ENCODE data around the gene AKT1S1. TPM values are rescaled to one million over a fixed set of nuclear protein-coding genes. Genes with fewer than 3 reads are reported as not detected.

The AKT1S1 gene
- total RNA-seq, 1 experiment from 2014 or later, result 81.5 TPM

DNA sequence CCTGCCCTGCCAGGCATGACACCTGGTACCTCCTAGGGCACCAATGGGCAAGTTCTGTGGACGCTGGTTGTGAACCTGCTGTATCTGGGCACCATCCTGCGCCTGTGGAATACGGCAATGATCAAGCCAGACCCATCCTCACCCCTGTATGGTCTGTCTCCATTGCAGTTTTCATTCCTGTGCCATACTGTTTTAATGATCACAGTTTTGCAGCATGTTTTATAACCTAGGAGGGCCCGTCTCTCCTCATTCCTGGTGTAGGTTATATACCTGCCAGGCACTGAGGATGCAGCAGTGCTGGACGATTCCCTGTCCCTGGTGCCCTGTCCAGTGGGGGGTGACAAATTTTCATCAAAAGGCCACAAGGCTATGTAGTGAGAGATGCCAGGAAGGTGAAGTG lies 5.9 kb upstream of the AKT1S1 start:
- intact Hi-C loops (cut with micrococcal nuclease; ENCODE audit: unreplicated experiment), result no loop called here
- Histone ChIP-seq H3K27ac (ENCODE audit: low read depth, low read length, poor library complexity, severe bottlenecking) (no peak overlapping the region), H3K4me3 (ENCODE audit: low read depth, low read length, poor library complexity, severe bottlenecking) (no peak overlapping the region), H3K4me1 (ENCODE audit: insufficient read depth, low read length, poor library complexity, severe bottlenecking) (peaks cover 10% of the 10 kb centered on the region), H3K36me3 (ENCODE audit: insufficient read depth, low read length, poor library complexity, severe bottlenecking) (peaks cover 51% of the 10 kb centered on the region), H3K9me3 (ENCODE audit: low read depth, low read length, poor library complexity, severe bottlenecking) (peaks cover 8% of the 10 kb centered on the region), H3K27me3 (replicated peaks; ENCODE audit: insufficient read depth, low read depth, low read length, poor library complexity) (no peaks in the 10 kb centered on the region)
- no peak for DNase-seq (ENCODE audit: low spot score)
- ChIA-PET CTCF (no interaction called here), POLR2A (ENCODE audit: low non-redundant PET) (no interaction called here)
- TF ChIP-seq, protein P1, sequence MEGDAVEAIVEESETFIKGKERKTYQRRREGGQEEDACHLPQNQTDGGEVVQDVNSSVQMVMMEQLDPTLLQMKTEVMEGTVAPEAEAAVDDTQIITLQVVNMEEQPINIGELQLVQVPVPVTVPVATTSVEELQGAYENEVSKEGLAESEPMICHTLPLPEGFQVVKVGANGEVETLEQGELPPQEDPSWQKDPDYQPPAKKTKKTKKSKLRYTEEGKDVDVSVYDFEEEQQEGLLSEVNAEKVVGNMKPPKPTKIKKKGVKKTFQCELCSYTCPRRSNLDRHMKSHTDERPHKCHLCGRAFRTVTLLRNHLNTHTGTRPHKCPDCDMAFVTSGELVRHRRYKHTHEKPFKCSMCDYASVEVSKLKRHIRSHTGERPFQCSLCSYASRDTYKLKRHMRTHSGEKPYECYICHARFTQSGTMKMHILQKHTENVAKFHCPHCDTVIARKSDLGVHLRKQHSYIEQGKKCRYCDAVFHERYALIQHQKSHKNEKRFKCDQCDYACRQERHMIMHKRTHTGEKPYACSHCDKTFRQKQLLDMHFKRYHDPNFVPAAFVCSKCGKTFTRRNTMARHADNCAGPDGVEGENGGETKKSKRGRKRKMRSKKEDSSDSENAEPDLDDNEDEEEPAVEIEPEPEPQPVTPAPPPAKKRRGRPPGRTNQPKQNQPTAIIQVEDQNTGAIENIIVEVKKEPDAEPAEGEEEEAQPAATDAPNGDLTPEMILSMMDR (conservative IDR thresholded peaks at IDR 0.05; ENCODE audit: low read depth, low read length), result no peak
- TF ChIP-seq EZH2 (IDR thresholded peaks at IDR 0.05; ENCODE audit: borderline replicate concordance, low read depth, low read length, poor library complexity, severe bottlenecking), result no peak
- BruUV-seq (replicated peaks), result no TSS peak

DNA sequence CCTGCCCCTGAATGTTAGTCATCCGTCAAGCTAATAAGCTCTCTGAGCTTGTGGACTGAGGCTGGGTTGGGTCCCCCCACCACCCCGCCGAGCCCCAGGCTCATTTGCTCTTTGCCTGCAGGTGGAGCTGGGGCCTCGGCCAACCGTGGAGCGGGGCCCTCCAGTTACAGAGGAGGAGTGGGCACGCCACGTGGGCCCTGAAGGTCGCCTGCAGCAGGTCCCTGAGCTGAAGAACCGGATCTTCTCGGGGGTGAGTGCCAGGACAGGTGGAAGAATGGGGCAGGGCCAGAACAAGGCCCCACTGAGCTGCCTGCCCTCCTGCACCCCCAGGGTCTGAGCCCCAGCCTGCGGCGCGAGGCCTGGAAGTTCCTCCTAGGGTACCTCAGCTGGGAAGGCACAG lies 5.5 kb upstream of the AKT1S1 start:
- ChIA-PET CTCF (no interaction called here), POLR2A (ENCODE audit: low non-redundant PET) (no interaction called here)
- no TSS peak for BruUV-seq (replicated peaks)
- Histone ChIP-seq H3K36me3 (ENCODE audit: insufficient read depth, low read length, poor library complexity, severe bottlenecking) (peaks cover 51% of the 10 kb centered on the region), H3K4me1 (ENCODE audit: insufficient read depth, low read length, poor library complexity, severe bottlenecking) (peaks cover 10% of the 10 kb centered on the region), H3K9me3 (ENCODE audit: low read depth, low read length, poor library complexity, severe bottlenecking) (peaks cover 8% of the 10 kb centered on the region), H3K4me3 (ENCODE audit: low read depth, low read length, poor library complexity, severe bottlenecking) (no peak overlapping the region), H3K27me3 (replicated peaks; ENCODE audit: insufficient read depth, low read depth, low read length, poor library complexity) (no peaks in the 10 kb centered on the region), H3K27ac (ENCODE audit: low read depth, low read length, poor library complexity, severe bottlenecking) (no peak overlapping the region)
- TF ChIP-seq EZH2 (IDR thresholded peaks at IDR 0.05; ENCODE audit: borderline replicate concordance, low read depth, low read length, poor library complexity, severe bottlenecking), result no peak
- TF ChIP-seq, protein P1 (conservative IDR thresholded peaks at IDR 0.05; ENCODE audit: low read depth, low read length), result no peak
- intact Hi-C loops (cut with micrococcal nuclease; ENCODE audit: unreplicated experiment), result no loop called here
- no peak for DNase-seq (ENCODE audit: low spot score)

DNA sequence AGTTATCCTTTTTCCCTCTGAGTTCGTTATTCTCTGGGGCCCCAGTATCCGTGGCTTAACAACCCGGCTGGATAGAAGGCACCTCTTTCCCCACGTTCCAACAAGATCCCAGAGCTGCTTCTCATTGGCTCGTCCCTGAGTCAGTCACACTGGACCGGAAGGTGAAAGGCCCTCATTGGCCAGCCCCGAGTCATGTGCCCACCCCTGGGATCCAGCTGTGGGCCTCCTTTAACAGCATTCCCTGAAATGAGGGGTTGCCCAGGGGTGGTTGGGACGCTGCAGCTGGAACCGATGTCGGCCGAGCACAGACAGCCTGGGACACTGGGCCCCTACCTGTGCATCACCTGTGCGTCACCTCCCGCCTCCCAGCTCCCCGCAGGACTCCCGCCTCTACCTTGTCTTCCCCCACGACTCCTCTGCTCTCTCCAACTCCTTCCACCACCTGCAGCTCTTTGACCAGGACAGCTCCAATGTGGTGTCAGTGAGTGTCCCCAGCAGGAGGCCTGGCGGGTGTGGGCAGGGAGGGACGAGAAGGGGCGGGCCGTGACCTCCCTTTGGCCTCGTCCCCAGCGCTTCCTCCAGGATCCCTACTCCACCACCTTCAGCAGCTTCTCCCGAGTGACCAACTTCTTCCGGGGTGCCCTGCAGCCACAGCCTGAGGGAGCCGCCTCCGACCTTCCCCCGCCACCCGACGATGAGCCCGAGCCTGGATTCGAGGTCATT lies 4.7 kb upstream of the AKT1S1 start:
- no peak overlapping the region for H3K27ac ChIP-seq (ENCODE audit: low read depth, low read length, poor library complexity, severe bottlenecking)
- no peaks in the 10 kb centered on the region for H3K27me3 ChIP-seq (replicated peaks; ENCODE audit: insufficient read depth, low read depth, low read length, poor library complexity)
- no peak overlapping the region for H3K4me3 ChIP-seq (ENCODE audit: low read depth, low read length, poor library complexity, severe bottlenecking)
- peaks cover 10% of the 10 kb centered on the region for H3K4me1 ChIP-seq (ENCODE audit: insufficient read depth, low read length, poor library complexity, severe bottlenecking)
- ChIA-PET POLR2A (ENCODE audit: low non-redundant PET) (no interaction called here), CTCF (no interaction called here)
- intact Hi-C loops (cut with micrococcal nuclease; ENCODE audit: unreplicated experiment), result no loop called here
- no TSS peak for BruUV-seq (replicated peaks)
- peaks cover 8% of the 10 kb centered on the region for H3K9me3 ChIP-seq (ENCODE audit: low read depth, low read length, poor library complexity, severe bottlenecking)
- TF ChIP-seq EZH2 (IDR thresholded peaks at IDR 0.05; ENCODE audit: borderline replicate concordance, low read depth, low read length, poor library complexity, severe bottlenecking), result no peak
- TF ChIP-seq, protein P1 (conservative IDR thresholded peaks at IDR 0.05; ENCODE audit: low read depth, low read length), result no peak
- no peak for DNase-seq (ENCODE audit: low spot score)
- peaks cover 51% of the 10 kb centered on the region for H3K36me3 ChIP-seq (ENCODE audit: insufficient read depth, low read length, poor library complexity, severe bottlenecking)
